Kidney (tissue), 14 donors: ENCODE measurements around the gene AMZ1. TPM values are rescaled to one million over a fixed set of nuclear protein-coding genes. Genes with fewer than 3 reads are reported as not detected.

ENCODE experiments used
- DNase-seq, 5 donors: peaks; one replicate each; pipeline ENCODE4 v3.0.0-alpha.2; 2013 to 2020
- FAIRE-seq: peaks from 2 replicates; lab custom pipeline; 2012; peaks lifted over from hg19 to GRCh38; lab: Jason Lieb, UNC
- H3K27ac ChIP-seq, 2 donors: one replicate each; pipeline ENCODE4 v1.7.0; 2013; ENCODE audit warnings: low read depth in 2 of 2, low read length in 2 of 2, inconsistent platforms in 1 of 2
- H3K27me3 ChIP-seq: one replicate; pipeline ENCODE4 v1.7.1; 2013; ENCODE audit warnings: low read length, inconsistent platforms; ENCODE audit not compliant: control insufficient read depth, insufficient read depth
- H3K36me3 ChIP-seq, 3 donors: one replicate each; pipeline versions ENCODE4 v1.7.0 to v1.7.1; 2013; ENCODE audit warnings: low read length in 3 of 3, control low read depth in 1 of 3, inconsistent platforms in 1 of 3; ENCODE audit not compliant: insufficient read depth in 3 of 3, control insufficient read depth in 2 of 3
- H3K4me1 ChIP-seq, 3 donors: one replicate each; pipeline versions ENCODE4 v1.7.0 to v1.7.1; 2013; ENCODE audit warnings: low read length in 3 of 3, inconsistent platforms in 1 of 3, low read depth in 1 of 3; ENCODE audit not compliant: control insufficient read depth in 2 of 3, insufficient read depth in 2 of 3
- H3K4me3 ChIP-seq, 3 donors: one replicate each; pipeline versions ENCODE4 v1.7.0 to v1.8.1; 2013; ENCODE audit warnings: low read length in 3 of 3, control low read depth in 1 of 3, inconsistent platforms in 1 of 3
- H3K9ac ChIP-seq, 3 donors: one replicate each; pipeline versions ENCODE4 v1.7.0 to v1.7.1; 2013; ENCODE audit warnings: low read length in 3 of 3, control low read depth in 1 of 3, inconsistent platforms in 1 of 3
- H3K9me3 ChIP-seq, 3 donors: one replicate each; pipeline versions ENCODE4 v1.7.0 to v1.7.1; 2013; ENCODE audit warnings: low read length in 3 of 3, control low read depth in 1 of 3, inconsistent platforms in 1 of 3; ENCODE audit not compliant: control insufficient read depth in 2 of 3, insufficient read depth in 1 of 3
- intact Hi-C: fragments of 100-400 bp; cut with DNase I; formaldehyde crosslinking; loops from one replicate; pipeline ENCODE4 v1.11.1; 2022
- polyA plus RNA-seq: library from polyadenylated mRNA; stranded (reverse); fragments of 350-450 nt; fragmentation: Illumina TruSeq; extraction: RNeasy Lipid Tissue Mini Kit (QIAGEN cat#74804); gene quantifications from one replicate; pipeline ENCODE4 v1.2.3, GENCODE V29; 2014; ENCODE audit warnings: low read depth, low replicate concordance; ENCODE audit not compliant: insufficient read depth
- total RNA-seq: library from RNA; stranded (reverse); fragmentation: NEBNext Ultra II Directional; extraction: Animal tissue kit (Norgen Biotek cat#: 25700); gene quantifications from one replicate; pipeline ENCODE4 v1.2.1, GENCODE V29; 2021
- TF ChIP-seq, protein P1 (sequence below): IDR thresholded peaks from 3 replicates; pipeline ENCODE4 v1.5.1; 2012; ENCODE audit warnings: mild to moderate bottlenecking, moderate library complexity, borderline replicate concordance; ENCODE audit not compliant: insufficient read depth; ENCODE audit errors: extremely low read depth
- donor health status: control.
- donor health status: control.
- donor health status: control.
- donor health status: control.
- donor health status: control.
- donor health status: DM: yes; HTN: yes; CAD: no.
- donor health status: Normal renal cell carcinoma (clear cell type).

AMZ1 gene
- total and polyA plus RNA-seq, 2 donors from 2014 or later = 0.16 TPM; not detected in 1

DNA sequence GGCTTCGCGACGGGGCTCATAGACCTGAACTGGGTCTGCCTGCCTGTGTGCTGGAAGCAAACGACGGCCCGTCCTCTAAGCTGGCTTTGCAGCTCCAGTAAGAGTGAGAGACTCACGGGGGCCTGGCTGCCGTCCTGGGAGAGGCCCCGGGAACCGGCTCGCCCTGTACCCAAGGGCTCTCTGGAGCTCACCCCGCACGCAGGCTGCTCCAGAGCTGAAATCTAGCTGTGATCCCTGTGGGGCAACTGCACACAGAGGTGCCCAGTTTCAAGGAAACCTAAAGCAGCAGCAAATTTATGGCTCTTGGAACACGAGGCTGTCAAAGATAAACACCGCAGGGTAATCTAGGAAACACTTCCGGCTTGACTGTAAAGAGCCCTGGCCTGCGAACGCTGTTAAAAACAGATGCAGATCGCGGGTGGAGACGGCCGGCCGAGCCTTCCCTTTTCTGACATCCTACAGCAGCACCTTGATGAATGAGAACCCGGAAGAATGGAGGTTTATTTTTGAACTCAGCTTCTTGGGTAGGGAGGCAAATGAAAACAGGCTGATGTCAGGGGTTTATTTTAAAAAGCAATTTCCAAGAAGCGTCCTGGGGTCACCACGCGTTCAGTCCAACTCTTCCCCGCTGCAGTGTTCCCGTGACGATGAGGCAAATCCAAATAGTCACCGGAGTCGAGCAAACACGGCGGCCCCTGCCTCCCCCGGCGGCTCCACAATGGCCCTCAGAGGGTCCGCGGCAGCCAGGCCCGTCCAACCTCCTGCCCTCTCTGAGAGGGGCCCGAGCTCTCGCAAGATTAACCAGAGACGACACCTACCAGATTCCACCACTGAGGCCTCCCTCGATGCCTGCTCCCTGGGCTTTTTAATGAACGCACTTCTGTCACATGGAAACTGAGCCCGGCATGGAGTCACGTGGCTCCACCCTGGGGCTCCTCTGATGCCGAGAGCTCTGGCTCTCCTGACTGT lies 29.6 kb downstream of the AMZ1 start:
- DNase-seq (peak in 4 of 5 donors; percentile 77 to 91 (median 86)), FAIRE-seq (no peak)
- Histone ChIP-seq H3K4me1 (peaks cover 0 to 7% (median 0%) of the 10 kb centered on the region in 3 donors), H3K9ac (no peak overlapping the region), H3K9me3 (no peaks in the 10 kb centered on the region), H3K27ac (no peak overlapping the region), H3K36me3 (no peaks in the 10 kb centered on the region), H3K4me3 (no peak overlapping the region), H3K27me3 (no peaks in the 10 kb centered on the region)
- intact Hi-C loops = no loop called here
- TF ChIP-seq, protein P1, sequence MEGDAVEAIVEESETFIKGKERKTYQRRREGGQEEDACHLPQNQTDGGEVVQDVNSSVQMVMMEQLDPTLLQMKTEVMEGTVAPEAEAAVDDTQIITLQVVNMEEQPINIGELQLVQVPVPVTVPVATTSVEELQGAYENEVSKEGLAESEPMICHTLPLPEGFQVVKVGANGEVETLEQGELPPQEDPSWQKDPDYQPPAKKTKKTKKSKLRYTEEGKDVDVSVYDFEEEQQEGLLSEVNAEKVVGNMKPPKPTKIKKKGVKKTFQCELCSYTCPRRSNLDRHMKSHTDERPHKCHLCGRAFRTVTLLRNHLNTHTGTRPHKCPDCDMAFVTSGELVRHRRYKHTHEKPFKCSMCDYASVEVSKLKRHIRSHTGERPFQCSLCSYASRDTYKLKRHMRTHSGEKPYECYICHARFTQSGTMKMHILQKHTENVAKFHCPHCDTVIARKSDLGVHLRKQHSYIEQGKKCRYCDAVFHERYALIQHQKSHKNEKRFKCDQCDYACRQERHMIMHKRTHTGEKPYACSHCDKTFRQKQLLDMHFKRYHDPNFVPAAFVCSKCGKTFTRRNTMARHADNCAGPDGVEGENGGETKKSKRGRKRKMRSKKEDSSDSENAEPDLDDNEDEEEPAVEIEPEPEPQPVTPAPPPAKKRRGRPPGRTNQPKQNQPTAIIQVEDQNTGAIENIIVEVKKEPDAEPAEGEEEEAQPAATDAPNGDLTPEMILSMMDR = no peak

DNA sequence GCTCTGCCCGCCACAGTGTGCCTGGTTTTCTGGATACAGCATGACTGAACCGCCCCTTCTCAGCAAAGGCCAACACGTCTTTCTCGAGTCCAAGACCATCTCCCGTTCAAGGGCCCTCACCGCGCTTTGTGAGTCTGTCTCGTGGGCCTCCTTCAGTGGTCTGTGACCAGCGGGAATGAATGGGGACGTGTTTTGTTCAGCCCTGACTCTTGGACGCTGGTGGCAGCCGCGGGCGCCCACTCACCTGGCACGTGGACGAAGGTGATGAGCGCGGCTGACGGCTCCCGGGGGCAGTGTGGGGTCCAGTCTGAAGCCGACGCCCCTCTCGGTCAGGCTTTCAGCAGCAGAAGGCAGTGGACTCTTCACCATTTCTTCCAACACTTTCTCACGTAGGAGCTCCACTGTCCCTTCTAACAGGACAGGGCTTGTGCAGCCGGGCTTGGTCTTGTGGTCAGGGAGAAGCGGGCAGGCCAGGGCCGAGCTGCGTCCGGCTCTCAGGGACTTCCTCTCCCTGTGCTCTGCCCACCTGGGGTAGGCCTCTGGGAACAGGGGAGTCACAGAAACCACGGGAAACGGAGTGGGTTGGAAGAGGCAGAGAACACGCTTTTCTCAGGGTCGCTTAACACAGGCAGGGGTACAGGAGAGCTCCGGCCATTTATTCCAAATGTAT lies 30.4 kb downstream of the AMZ1 start:
- no peak for DNase-seq
- Histone ChIP-seq H3K27ac (no peak overlapping the region), H3K4me1 (peaks cover 0 to 5% (median 0%) of the 10 kb centered on the region in 3 donors), H3K9ac (no peak overlapping the region), H3K27me3 (no peaks in the 10 kb centered on the region), H3K9me3 (no peaks in the 10 kb centered on the region), H3K4me3 (no peak overlapping the region), H3K36me3 (no peaks in the 10 kb centered on the region)
- intact Hi-C loops = no loop called here
- TF ChIP-seq, protein P1 = no peak
- no peak for FAIRE-seq

DNA sequence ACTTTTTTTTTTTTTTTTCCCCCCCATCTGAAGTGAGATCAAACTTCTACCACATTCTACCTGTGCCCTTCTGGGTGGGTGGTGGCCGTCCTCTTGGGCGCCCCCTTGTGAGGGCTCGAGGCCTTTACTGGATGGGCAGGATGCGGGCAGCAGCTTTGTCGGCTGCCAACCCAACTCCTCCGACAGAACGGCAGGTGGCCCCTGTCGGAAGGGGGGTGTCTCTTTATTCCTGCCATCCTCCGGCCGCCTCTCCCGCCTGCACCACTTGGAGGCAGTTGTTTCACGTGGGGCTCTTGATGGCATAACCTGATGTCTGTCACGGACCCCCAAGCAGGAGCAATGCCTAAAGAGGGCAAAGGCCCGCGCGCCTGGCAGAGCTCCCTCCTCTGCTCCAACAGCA lies 31.0 kb downstream of the AMZ1 start:
- TF ChIP-seq, protein P1 = peak; percentile 32
- H3K4me3 ChIP-seq = no peak overlapping the region
- H3K27me3 ChIP-seq = no peaks in the 10 kb centered on the region
- peak in 3 of 5 donors; percentile 51 to 78 (median 63) for DNase-seq
- no peaks in the 10 kb centered on the region for H3K9me3 ChIP-seq
- peaks cover 0 to 3% (median 0%) of the 10 kb centered on the region in 3 donors for H3K4me1 ChIP-seq
- H3K27ac ChIP-seq = no peak overlapping the region
- no peaks in the 10 kb centered on the region for H3K36me3 ChIP-seq
- no peak for FAIRE-seq
- no peak overlapping the region for H3K9ac ChIP-seq
- intact Hi-C loops = no loop called here
